Panc1 (cell line): ENCODE measurements around the gene ARHGEF37.

Experiments
- CTCF ChIP-seq: fragments of 450-650 bp; IDR thresholded peaks from 2 replicates; pipeline ENCODE4 v1.5.1; 2017; ENCODE audit warnings: mild to moderate bottlenecking
- POLR2AphosphoS5 ChIP-seq: IDR thresholded peaks from 2 replicates; pipeline ENCODE4 v1.6.1; 2012; ENCODE audit warnings: mild to moderate bottlenecking, low read depth, low read length, moderate library complexity
- REST ChIP-seq, 2 experiments: IDR thresholded peaks; 2 replicates each; pipeline ENCODE4 v1.6.1; 2011 to 2012; ENCODE audit warnings: low read depth in 2 of 2, control low read depth in 1 of 2, low read length in 1 of 2, mild to moderate bottlenecking in 1 of 2, moderate library complexity in 1 of 2; ENCODE audit not compliant: insufficient read depth in 1 of 2
- SIN3A ChIP-seq: IDR thresholded peaks from 2 replicates; pipeline ENCODE4 v1.6.1; 2012; ENCODE audit warnings: low read depth, mild to moderate bottlenecking, low read length, moderate library complexity, borderline replicate concordance; ENCODE audit not compliant: insufficient read depth
- TCF7L2 ChIP-seq: IDR thresholded peaks from 2 replicates; pipeline ENCODE4 v1.6.1; 2011; ENCODE audit warnings: mild to moderate bottlenecking, low read depth, low read length, inconsistent platforms

GRCh38 chr5:149681252-149681651, 100.0 kb downstream of the ARHGEF37 start:
- no peak for TF ChIP-seq CTCF
- TF ChIP-seq POLR2AphosphoS5 = no peak
- no peak for TF ChIP-seq REST (IDR thresholded peaks at IDR 0.05; ENCODE audit: insufficient read depth in 1 of 2, low read depth in 2 of 2, low read length in 1 of 2)
- no peak for TF ChIP-seq TCF7L2
- TF ChIP-seq SIN3A = no peak
